Measurements from ENCODE around the gene PSG5.
A peak's percentile ranks its signal among the peaks of the same experiment; 100 is the strongest.
"Not testable (repeated sequence)": the region's sequence is repeated elsewhere in the genome, so short reads cannot be mapped to it uniquely, and the experiment has no call there.

Gene PSG5

GRCh38 chr19:43192381-43193155 lies 6.2 kb upstream of the PSG5 start:
- H3K4me3 ChIP-seq (ENCODE audit: low read depth, low read length): not testable (repeated sequence)

GRCh38 chr19:43188092-43188491 lies 1.8 kb upstream of the PSG5 start:
- DNase-seq (ENCODE audit: low read depth); H3K4me3 ChIP-seq (ENCODE audit: low read depth, low read length): not testable (repeated sequence)

More at GRCh38 chr19:43192381-43193155, 6.2 kb upstream of the PSG5 start:
- not testable (repeated sequence) for DNase-seq (ENCODE audit: low read depth)

- DNase-seq (ENCODE audit: low read depth): peak; percentile 34
- not testable (repeated sequence) for H3K4me3 ChIP-seq (ENCODE audit: low read depth, low read length)
These were observed 4.2 kb downstream of the PSG5 start for GRCh38 chr19:43181869-43182771.

- not testable (repeated sequence) for H3K4me3 ChIP-seq (ENCODE audit: low read depth, low read length); DNase-seq (ENCODE audit: low read depth)
These were observed 6.7 kb downstream of the PSG5 start for GRCh38 chr19:43179569-43180147.

GRCh38 chr19:43178577-43178976 lies 7.8 kb downstream of the PSG5 start:
- not testable (repeated sequence) for DNase-seq (ENCODE audit: low read depth); H3K4me3 ChIP-seq (ENCODE audit: low read depth, low read length)

- not testable (repeated sequence) for H3K4me3 ChIP-seq (ENCODE audit: low read depth, low read length); DNase-seq (ENCODE audit: low read depth)
These were observed 20.4 kb downstream of the PSG5 start for GRCh38 chr19:43165906-43166305.

- H3K4me3 ChIP-seq (ENCODE audit: low read depth, low read length); DNase-seq (ENCODE audit: low read depth): not testable (repeated sequence)
These were observed 23.2 kb downstream of the PSG5 start for GRCh38 chr19:43163135-43163534.

- DNase-seq (ENCODE audit: low read depth); H3K4me3 ChIP-seq (ENCODE audit: low read depth, low read length): not testable (repeated sequence)
These were observed 24.1 kb downstream of the PSG5 start for GRCh38 chr19:43162261-43162660.

GRCh38 chr19:43152214-43152613 lies 34.1 kb downstream of the PSG5 start:
- DNase-seq (ENCODE audit: low read depth): no peak

GRCh38 chr19:43149788-43150187 lies 36.5 kb downstream of the PSG5 start:
- DNase-seq (ENCODE audit: low read depth): peak; percentile 7
- H3K4me3 ChIP-seq (ENCODE audit: low read depth, low read length): not testable (repeated sequence)

More at GRCh38 chr19:43152214-43152613, 34.1 kb downstream of the PSG5 start:
- no peak overlapping the region for H3K4me3 ChIP-seq (ENCODE audit: low read depth, low read length)

- DNase-seq (ENCODE audit: low read depth): peak; percentile 13
- no peak overlapping the region for H3K4me3 ChIP-seq (ENCODE audit: low read depth, low read length)
These were observed 38.1 kb downstream of the PSG5 start for GRCh38 chr19:43148233-43148632.

- peak; percentile 0 for DNase-seq (ENCODE audit: low read depth)
- H3K4me3 ChIP-seq (ENCODE audit: low read depth, low read length): not testable (repeated sequence)
These were observed 44.6 kb downstream of the PSG5 start for GRCh38 chr19:43141763-43142162.

GRCh38 chr19:43132696-43133095 lies 53.6 kb downstream of the PSG5 start:
- no peak for DNase-seq (ENCODE audit: low read depth)
- no peak overlapping the region for H3K4me3 ChIP-seq (ENCODE audit: low read depth, low read length)

- DNase-seq (ENCODE audit: low read depth); H3K4me3 ChIP-seq (ENCODE audit: low read depth, low read length): not testable (repeated sequence)
These were observed 55.0 kb downstream of the PSG5 start for GRCh38 chr19:43131281-43131842.

- H3K4me3 ChIP-seq (ENCODE audit: low read depth, low read length); DNase-seq (ENCODE audit: low read depth): not testable (repeated sequence)
These were observed 57.1 kb downstream of the PSG5 start for GRCh38 chr19:43129197-43129596.

GRCh38 chr19:43127336-43127735 lies 59.0 kb downstream of the PSG5 start:
- peak; percentile 27 for DNase-seq (ENCODE audit: low read depth)
- H3K4me3 ChIP-seq (ENCODE audit: low read depth, low read length): not testable (repeated sequence)

GRCh38 chr19:43126720-43127119 lies 59.6 kb downstream of the PSG5 start:
- no peak overlapping the region for H3K4me3 ChIP-seq (ENCODE audit: low read depth, low read length)
- no peak for DNase-seq (ENCODE audit: low read depth)

GRCh38 chr19:43124360-43124759 lies 62.0 kb downstream of the PSG5 start:
- H3K4me3 ChIP-seq (ENCODE audit: low read depth, low read length): no peak overlapping the region
- DNase-seq (ENCODE audit: low read depth): no peak

GRCh38 chr19:43120433-43121026 lies 65.8 kb downstream of the PSG5 start:
- H3K4me3 ChIP-seq (ENCODE audit: low read depth, low read length); DNase-seq (ENCODE audit: low read depth): not testable (repeated sequence)

All from skeletal muscle cell (primary cell).